Activated T-cell treated with anti-CD3 and anti-CD28 coated beads, Interleukin-2, amount 50 U/mL, for 4 hours (primary cell): ENCODE results near the gene CHPF. TPM values are rescaled to one million over a fixed set of nuclear protein-coding genes. Genes with fewer than 3 reads are reported as not detected.

Source experiments
- ATAC-seq, 2 donors: fragments of 200-7000 bp; cut with Tn5 transposase; one replicate each; pipeline ENCODE4 v1.10.0; 2021
- DNase-seq: peaks from one replicate; pipeline ENCODE4 v3.0.0-alpha.2; 2020
- H3K27me3 Mint-ChIP-seq: one replicate; pipeline ENCODE4 v1.8.0; 2021; ENCODE audit warnings: low read depth, mixed read lengths
- H3K36me3 Mint-ChIP-seq: one replicate; pipeline ENCODE4 v1.8.0; 2022; ENCODE audit warnings: mixed read lengths; ENCODE audit not compliant: insufficient read depth
- H3K4me1 Mint-ChIP-seq: one replicate; pipeline ENCODE4 v1.8.0; 2021; ENCODE audit warnings: low read depth, mixed read lengths
- H3K4me3 Mint-ChIP-seq: one replicate; pipeline ENCODE4 v1.8.0; 2021; ENCODE audit warnings: mild to moderate bottlenecking, moderate library complexity, mixed read lengths
- H3K9me3 Mint-ChIP-seq: one replicate; pipeline ENCODE4 v1.8.0; 2021; ENCODE audit warnings: mixed read lengths
- total RNA-seq, 3 donors: library from RNA; stranded (reverse); gene quantifications; one replicate each; pipeline ENCODE4 v1.2.1, GENCODE V29; 2021

Gene CHPF
- total RNA-seq, 3 donors from 2014 or later: 38.3 to 42.0 (median 40.3) TPM

DNA sequence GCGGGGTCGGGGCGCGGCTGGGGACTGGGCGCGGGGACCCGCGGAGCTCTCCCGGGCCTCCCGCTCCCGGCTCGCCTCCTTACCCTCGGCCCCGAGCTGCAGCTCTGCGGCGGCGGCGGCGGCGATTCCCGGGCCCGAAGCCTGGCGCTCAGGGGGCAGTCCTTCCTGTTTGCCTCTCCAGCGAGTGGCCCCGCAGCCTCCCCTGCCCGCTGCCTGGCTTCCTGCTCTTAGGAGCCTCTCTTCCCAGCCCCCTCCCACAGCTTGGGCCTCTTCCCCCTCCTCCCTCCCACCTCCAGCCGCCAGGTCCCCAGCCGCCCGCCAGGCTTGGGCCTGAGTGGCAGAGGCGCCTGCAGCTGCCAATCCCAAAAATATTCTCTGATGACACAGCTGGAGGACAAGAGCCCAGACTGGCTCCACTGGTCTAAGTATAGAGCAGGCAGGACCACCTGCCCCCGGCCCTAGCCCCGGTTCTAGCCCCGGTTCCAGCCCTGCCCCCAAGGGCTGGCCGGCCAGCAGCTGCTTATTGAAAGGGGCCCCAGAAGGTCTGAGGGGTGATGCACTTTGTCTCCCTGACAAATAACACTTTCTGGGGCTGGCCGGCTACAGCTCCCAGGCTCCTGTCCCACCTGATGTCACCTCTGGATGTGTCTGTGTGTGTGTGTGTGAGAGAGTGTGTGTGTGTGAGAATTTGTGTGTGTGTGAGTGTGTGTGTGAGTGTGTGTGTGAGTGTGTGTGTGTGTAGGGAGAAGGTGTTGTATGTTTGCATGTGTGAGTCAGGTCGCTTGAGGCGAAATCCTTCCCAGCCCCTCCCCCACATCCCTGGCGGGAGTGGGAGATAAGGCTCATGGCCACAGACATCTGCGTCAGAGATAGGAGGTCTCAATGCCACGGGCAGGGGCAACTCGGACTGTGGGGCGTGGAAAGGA is 28.0 kb upstream of the CHPF start, which contains the start of gene OBSL1:
Gene OBSL1, minus strand, starts transcription at position 229 of the 926 bp plus-strand sequence. CDS start 307 bp downstream, outside the sequence.
- Mint-ChIP-seq H3K4me3 (no peak within 1 kb of the TSS), H3K9me3 (no peaks in the 10 kb centered on the region), H3K4me1 (no peaks in the 10 kb centered on the region), H3K27me3 (peaks cover 49% of the 10 kb centered on the region), H3K36me3 (no peaks in the 10 kb centered on the region)
- no peak for DNase-seq
- peak; percentile 36 to 58 for ATAC-seq

DNA sequence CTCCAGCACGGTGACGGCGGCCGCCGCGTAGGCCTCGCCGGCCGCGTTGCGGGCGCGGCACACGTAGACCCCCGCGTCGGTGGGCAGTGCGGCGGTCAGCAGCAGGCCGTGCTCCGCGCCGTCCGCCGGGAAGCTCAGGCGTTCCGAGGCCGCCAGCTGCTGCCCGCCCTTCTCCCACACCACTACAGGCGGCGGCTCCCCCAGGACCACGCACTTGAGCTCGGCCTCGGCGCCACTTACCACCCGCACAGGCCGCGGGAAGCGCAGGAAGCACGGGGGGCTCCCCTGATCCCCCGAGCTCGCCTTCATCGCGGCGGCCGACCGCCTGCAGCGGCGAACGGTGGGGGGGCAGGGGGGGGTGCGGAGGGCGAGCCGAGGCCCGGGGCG is 27.3 kb upstream of the CHPF start:
- Mint-ChIP-seq H3K36me3 (no peaks in the 10 kb centered on the region), H3K4me3 (no peak overlapping the region), H3K27me3 (peaks cover 51% of the 10 kb centered on the region), H3K4me1 (no peaks in the 10 kb centered on the region), H3K9me3 (no peaks in the 10 kb centered on the region)
- ATAC-seq (peak; percentile 35 to 39), DNase-seq (no peak)

DNA sequence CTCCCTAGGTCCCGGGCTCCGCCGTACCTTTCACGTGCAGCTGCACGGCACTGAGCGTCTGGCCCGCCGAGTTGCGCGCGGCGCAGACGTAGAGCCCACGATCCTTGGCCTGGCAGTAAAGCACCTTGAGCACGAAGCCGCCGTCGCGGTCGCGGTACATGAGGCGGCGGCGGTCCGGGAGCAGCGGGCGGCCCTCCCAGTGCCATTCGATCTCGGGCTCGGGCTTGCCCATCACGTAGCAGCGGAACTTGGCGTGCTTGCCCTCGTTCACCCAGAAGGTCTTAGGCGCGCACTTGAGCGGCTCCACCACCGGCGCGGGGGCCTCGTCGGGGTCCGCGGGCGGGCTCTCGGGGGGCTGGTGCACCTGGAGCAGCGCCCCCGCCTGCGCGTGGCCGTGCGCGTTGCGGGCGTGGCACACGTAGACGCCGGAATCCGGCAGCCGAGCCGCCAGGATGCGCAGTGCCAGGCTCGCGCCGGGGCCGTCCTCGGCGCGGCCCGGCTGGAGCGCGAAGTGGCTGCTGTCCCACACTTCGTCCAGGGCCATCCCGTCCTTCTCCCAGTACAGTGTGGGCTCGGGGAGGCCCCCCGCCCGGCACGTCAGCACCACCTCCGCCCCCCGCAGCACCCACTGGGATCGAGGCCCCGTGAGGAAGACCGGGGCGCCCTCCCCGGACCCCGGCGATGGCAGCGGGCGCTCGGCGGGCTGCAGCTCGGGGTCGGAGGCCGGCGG is 26.8 kb upstream of the CHPF start:
- H3K27me3 Mint-ChIP-seq: peaks cover 51% of the 10 kb centered on the region
- ATAC-seq (peak; percentile 47 to 69), DNase-seq (no peak)
- H3K9me3 Mint-ChIP-seq: no peaks in the 10 kb centered on the region
- no peaks in the 10 kb centered on the region for H3K4me1 Mint-ChIP-seq
- peak overlapping the region; percentile 58 for H3K4me3 Mint-ChIP-seq
- no peaks in the 10 kb centered on the region for H3K36me3 Mint-ChIP-seq

DNA sequence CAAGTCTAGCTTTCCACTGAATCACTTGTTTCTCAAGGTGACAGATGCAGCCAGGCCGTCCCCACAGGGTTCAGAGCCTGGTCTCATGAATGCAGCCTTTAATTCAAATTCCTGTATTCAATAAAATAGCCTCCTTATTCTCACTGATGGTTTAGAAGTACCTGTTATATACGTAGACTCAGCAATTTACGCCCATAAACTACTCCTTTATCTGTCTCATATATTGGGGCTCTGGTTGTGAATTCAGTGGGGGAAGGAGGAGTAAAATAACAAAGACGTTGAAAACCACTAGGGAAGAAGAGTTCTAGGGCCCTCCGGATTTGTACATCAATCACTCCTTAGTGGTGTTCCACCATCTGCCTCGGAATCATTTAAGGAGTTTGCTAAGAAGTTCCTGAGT is 26.0 kb upstream of the CHPF start:
- Mint-ChIP-seq H3K36me3 (no peaks in the 10 kb centered on the region), H3K27me3 (peaks cover 45% of the 10 kb centered on the region), H3K4me1 (no peaks in the 10 kb centered on the region), H3K4me3 (peak overlapping the region; percentile 58), H3K9me3 (no peaks in the 10 kb centered on the region)
- ATAC-seq (no peak), DNase-seq (no peak)

DNA sequence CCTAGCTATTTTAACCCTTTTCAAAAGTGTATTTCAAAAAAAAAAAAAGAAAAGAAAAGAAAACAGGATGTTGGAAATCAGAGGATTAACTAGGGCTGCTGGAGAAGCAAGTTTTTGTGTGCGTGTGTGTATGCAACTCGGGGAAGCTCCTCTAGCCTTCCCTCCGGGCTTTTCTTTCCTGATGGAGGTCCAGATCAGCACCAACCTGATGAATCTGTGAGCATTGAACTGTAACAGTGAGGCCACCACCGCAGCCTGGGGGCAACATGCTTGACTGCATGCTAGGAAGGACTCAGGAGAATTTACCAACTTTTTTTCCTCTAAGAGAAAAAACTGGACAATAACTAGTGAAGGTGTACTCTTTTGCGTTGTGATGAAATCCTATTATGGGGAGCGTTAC is 25.4 kb upstream of the CHPF start:
- H3K4me3 Mint-ChIP-seq: no peak overlapping the region
- no peaks in the 10 kb centered on the region for H3K36me3 Mint-ChIP-seq
- peaks cover 49% of the 10 kb centered on the region for H3K27me3 Mint-ChIP-seq
- H3K9me3 Mint-ChIP-seq: no peaks in the 10 kb centered on the region
- H3K4me1 Mint-ChIP-seq: no peaks in the 10 kb centered on the region
- no peak for DNase-seq
- ATAC-seq: no peak

DNA sequence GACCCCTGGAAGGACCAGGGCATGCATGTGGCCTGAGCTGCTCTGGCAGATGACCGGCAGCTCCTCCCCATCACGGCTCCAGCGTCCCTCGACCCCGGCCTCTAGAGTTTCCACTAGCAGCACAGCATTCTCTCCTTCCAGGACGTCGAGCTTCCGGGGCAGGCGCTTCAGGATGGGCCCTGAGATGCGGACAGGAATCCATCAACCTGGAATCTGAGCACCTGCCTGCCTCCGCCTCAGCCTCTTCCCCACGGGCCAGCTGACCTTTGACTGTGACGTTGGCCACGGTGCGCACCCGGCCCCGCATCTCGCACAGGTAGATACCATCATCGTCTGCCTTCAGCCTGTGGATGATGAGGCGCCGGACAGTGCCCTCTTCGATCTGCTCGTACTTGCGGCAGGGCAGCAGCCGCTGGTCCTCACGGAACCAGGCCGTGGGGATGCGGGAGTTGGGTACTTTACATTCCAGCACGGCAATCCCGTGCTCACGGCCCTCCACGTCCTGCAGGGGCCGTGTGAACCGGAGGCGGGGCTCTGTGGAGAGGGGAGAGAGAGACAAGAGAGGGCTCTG is 24.3 kb upstream of the CHPF start:
- Mint-ChIP-seq H3K27me3 (peaks cover 42% of the 10 kb centered on the region), H3K4me3 (no peak overlapping the region), H3K36me3 (no peaks in the 10 kb centered on the region), H3K4me1 (no peaks in the 10 kb centered on the region), H3K9me3 (no peaks in the 10 kb centered on the region)
- DNase-seq: no peak
- ATAC-seq: no peak

DNA sequence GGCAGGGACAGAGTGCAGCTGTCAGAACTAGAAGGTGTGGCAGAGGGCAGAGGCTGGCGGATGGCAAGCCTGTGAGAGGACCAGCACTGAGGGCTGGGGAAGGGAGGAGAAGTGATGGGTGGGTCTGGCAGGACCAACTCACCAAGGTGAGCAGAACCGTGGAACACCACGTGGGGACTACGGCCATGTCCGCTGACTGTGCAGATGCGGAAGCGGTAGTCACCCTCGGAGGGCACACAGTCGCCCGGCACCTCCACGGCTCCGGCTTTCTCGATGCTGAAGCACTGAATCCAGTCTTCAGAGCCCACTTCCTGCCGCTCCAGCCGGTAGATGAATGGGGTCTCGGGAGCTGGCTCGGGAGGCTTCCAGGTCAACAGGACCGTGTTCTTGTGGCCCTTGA is 23.5 kb upstream of the CHPF start:
- Mint-ChIP-seq H3K4me1 (no peaks in the 10 kb centered on the region), H3K4me3 (no peak overlapping the region), H3K27me3 (peaks cover 41% of the 10 kb centered on the region), H3K36me3 (no peaks in the 10 kb centered on the region), H3K9me3 (no peaks in the 10 kb centered on the region)
- ATAC-seq (no peak), DNase-seq (no peak)

DNA sequence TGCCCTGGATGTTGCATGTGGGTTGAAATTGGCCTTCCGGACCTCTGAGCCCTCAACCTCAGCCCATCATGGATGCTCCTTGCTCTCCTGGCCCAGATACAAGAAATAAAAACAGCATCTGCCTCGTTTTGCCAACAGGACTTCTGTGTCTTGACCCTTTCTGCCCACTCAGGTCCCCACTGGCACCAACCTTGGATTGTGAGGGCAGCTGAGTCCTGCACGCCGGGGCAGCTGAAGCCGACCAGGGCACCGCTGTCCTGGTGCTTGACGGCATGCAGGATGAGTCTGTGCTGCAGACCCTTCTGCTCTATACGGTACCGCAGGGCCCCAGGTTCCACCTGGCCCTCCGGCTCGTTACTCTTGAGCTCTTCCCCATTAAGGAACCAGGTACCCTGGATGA is 23.0 kb upstream of the CHPF start:
- Mint-ChIP-seq H3K4me1 (no peaks in the 10 kb centered on the region), H3K27me3 (peaks cover 36% of the 10 kb centered on the region)

DNA sequence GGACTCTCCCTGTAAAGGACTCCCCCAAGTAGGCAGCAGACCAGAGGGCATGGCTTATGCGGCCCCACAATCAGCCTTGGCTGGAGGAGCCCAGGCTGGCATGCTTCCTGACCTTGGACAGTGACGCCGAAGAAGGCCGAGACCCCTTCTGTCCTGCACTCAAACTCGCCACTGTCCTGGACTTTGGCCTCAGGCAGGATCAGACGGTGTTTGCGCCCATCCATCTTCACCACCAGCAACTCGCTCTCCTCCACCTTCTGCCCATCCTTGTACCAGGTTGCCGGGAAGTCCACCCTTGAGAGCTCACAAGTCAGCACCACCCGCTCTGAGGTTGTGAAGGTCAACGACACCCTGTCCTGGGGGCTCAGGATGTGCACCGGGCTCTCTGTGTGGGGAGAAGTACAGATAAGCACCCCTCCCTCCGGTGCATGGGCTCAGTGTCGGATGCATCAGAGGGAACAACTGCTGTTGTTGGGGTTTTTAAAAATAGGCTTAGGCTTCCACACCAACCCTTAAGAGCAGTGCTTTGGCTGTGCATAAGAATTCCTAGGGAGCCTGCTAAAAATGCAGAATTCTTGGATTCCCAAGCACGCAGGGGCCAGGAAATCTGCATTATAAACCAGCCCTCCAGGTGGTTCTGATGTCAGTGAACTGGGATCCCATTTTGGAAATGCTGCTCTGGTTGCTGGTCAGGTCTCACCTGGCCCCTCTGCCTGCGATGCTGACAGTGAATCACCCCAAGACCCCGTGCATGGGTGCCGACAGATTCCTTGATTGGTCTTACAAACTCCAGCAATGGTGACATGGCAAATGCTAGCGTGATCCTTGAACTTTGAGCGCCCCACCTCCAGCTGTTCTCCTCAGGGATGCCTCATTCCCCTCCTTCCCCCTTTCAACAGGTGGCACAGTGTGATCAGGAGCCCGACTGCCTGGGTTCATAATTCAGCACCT is 21.8 kb upstream of the CHPF start:
- Mint-ChIP-seq H3K9me3 (no peaks in the 10 kb centered on the region), H3K4me1 (no peaks in the 10 kb centered on the region), H3K36me3 (no peaks in the 10 kb centered on the region), H3K4me3 (no peak overlapping the region), H3K27me3 (peaks cover 39% of the 10 kb centered on the region)
- ATAC-seq (no peak), DNase-seq (no peak)

More for the DNA sequence above, 23.0 kb upstream of the CHPF start:
- DNase-seq (no peak), ATAC-seq (no peak)
- no peaks in the 10 kb centered on the region for H3K36me3 Mint-ChIP-seq
- H3K4me3 Mint-ChIP-seq: no peak overlapping the region
- no peaks in the 10 kb centered on the region for H3K9me3 Mint-ChIP-seq

DNA sequence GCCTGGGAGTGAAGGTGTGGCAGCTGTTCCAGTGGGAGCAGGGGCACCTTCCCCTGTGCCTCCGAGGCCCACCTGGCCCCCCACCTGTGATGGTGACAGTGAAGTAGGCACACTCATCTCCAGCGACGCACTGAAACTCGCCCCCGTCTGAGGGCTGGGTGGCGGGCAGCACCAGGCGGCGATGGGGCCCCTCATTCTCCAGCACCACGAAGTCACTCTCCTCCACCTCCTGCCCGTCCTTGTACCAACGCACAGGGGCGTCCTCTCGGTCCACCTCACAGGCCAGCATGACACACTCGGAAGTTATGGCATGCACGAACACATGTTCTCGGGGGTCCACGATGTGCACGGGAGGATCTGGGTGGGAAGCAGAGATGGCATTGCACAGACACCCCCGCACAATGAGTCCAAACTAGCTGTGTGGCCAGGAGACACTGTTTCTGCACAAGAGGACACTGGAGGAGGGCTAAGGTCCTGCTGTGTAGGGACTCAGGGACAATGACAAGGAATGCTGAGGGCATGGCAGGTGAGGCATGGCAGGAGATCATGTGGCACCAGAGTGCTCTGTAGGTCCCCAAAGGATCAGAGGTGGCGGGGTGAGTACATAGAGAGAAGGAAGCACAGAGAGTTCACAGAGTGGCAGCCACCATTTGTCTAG is 19.8 kb upstream of the CHPF start:
- Mint-ChIP-seq H3K4me1 (no peaks in the 10 kb centered on the region), H3K4me3 (no peak overlapping the region), H3K36me3 (no peaks in the 10 kb centered on the region), H3K9me3 (no peaks in the 10 kb centered on the region), H3K27me3 (peaks cover 25% of the 10 kb centered on the region)
- DNase-seq (no peak), ATAC-seq (no peak)

DNA sequence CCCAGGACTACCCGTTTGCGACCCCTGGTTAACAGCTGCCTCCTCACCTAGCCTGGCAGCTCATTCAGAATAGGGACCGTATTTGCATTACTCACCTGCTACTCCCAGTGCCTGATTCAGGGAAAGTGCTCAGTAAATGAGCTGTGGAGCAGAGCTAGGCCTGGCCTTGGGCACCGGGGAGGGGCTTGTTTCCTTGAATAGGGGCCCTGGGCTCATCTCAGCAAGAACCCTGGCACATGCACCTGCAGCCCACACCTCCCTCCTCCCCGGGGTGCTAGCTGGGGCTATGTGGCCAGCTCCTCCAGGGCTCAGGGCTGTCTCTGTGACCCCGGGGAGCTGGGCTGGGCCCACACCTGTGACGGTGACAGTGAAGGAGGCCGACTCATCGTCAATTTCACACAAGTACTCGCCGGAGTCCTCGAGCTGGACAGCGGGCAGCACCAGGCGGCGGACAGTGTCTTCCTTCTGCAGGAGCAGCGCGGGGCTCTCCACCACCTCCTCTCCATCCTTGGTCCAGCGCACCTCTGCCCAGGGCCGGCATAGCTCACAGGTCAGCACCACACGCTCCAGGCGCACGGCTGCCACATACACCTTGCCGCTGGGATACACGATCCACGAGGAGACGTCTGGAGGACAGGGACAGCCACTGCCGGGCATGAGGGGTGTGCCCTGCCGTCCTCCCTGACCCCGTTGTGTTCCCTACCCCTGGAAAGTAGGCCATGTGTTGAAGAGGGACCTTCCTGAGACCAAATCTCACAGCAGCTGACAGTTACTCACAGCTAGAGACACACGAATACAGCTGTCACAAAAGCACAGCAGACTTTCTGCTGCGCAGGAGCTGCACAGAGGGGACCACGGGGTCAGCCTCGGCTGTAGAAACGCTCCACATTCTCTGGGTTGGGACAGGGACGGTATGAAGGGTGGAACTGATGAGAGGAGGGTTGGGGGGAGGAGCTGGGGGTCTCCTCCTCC is 18.7 kb upstream of the CHPF start:
- no peaks in the 10 kb centered on the region for H3K9me3 Mint-ChIP-seq
- no peak for ATAC-seq
- DNase-seq: no peak
- H3K4me3 Mint-ChIP-seq: no peak overlapping the region
- H3K36me3 Mint-ChIP-seq: no peaks in the 10 kb centered on the region
- no peaks in the 10 kb centered on the region for H3K4me1 Mint-ChIP-seq
- peaks cover 20% of the 10 kb centered on the region for H3K27me3 Mint-ChIP-seq

DNA sequence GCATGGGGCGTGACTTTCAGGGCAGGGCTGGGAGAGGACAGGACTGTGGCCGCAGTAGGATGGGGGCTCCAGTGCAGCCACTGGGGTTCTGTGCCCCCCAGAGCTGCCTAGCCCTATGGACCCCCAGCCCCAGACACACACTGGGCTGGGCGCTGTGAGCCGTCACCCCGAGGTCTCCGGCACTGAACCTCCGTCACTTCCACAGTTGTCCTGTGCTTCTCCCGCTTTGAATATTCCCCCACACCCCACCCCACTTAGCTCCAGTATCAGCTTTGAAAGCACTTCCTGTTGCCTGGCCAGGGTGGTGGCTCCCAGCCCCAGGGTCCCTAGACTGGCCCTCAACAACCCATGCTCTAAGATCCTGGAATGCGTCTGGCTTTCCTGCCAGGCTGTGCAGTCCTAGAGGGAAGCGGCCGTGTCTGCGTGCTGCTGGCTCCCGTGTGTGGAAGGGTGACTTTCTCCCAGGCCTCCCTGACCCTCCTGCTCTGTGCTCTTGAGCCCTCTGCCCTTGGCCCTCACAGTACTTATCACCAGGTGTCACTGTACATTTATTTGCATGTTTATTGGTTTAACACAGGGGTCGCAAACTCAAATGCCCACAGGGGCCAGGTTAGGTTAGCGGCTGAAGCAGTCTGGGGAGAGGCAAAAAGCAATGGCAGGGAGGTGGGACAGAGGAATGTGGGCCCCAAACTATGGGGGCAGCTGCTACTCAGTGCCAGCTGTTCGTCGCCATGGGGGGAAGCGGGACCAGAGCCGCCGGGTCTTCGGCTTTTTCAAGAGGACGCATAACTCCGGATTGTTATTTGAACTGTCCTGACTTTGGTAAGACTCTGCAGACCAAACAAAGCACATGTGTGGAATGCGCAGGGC is 17.8 kb upstream of the CHPF start:
- no peak overlapping the region for H3K4me3 Mint-ChIP-seq
- H3K4me1 Mint-ChIP-seq: no peaks in the 10 kb centered on the region
- H3K9me3 Mint-ChIP-seq: no peaks in the 10 kb centered on the region
- H3K27me3 Mint-ChIP-seq: peaks cover 23% of the 10 kb centered on the region
- no peak for DNase-seq
- H3K36me3 Mint-ChIP-seq: no peaks in the 10 kb centered on the region
- no peak for ATAC-seq
